Measurements from ENCODE around the gene ATF7.

- TF ChIP-seq POLR2A (IDR thresholded peaks at IDR 0.05; ENCODE audit: low read length) (no peak), GATA1 (IDR thresholded peaks at IDR 0.05; ENCODE audit: low read depth, low read length) (no peak)
Observed at GRCh38 chr12:53618275-53618674, 7.9 kb downstream of the ATF7 start.

Data from erythroblast (primary cell).